Stimulated activated naive CD8-positive, alpha-beta T cell treated with anti-CD3 and anti-CD28 coated beads, Interleukin-15, Interleukin-2, amounts not matched to agents 100 U/mL and 50 U/mL, for 24 hours (primary cell): ENCODE results near the gene OR5D16.
"Not testable (repeated sequence)": the region's sequence is repeated elsewhere in the genome, so short reads cannot be mapped to it uniquely, and the experiment has no call there.

Experiments
- ATAC-seq: fragments of 150-1000 bp; cut with Tn5 transposase; one replicate; pipeline ENCODE4 v1.10.0; 2021
- DNase-seq: peaks from one replicate; pipeline ENCODE4 v3.0.0; 2021

The OR5D16 gene

DNA sequence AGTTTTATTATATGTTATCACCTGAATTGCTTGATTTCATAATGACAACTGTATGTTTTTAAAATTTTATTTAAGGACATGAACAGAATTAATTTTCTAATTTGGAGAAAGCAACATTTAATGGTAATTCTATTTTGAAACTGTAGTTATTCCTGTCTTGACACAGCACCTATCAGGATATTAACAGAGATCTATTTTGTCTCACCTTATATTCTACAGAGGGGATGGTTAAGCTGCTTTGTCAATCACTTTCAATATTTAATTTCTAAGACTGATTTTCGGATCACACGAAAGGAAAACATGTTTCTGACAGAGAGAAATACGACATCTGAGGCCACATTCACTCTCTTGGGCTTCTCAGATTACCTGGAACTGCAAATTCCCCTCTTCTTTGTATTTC lies at the start of gene OR5D16:
Gene OR5D16 (plus strand): TSS at position 301 of the 400 bp plus-strand sequence. CDS start 0 bp downstream, at position 301.
- no peak for ATAC-seq
- DNase-seq, result no peak

GRCh38 chr11:55791606-55792005 lies 46.9 kb upstream of the OR5D16 start:
- DNase-seq, result no peak
- ATAC-seq, result no peak

- DNase-seq (no peak), ATAC-seq (no peak)
These were observed 45.2 kb upstream of the OR5D16 start for GRCh38 chr11:55793321-55793720.

DNA sequence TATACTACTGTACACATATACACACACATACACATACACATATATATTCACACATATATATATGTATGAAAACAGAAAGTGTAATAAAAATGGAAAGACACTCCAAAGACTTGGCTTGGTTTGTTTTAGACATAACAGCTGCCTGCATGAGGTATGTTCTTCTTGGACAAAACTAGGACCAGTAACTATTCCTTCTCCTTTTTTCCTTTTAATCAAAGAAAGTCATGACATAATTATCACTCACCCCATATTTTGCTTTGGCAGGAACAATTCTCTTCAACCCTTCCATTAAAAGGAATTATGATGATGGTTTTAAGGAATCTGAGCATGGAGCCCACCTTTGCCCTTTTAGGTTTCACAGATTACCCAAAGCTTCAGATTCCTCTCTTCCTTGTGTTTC lies 43.3 kb upstream of the OR5D16 start, which contains the start of gene OR5D14:
Gene OR5D14 (plus strand): TSS at position 301 of the 400 bp plus-strand sequence. CDS start 0 bp downstream, at position 301.
- ATAC-seq, result no peak
- no peak for DNase-seq

DNA sequence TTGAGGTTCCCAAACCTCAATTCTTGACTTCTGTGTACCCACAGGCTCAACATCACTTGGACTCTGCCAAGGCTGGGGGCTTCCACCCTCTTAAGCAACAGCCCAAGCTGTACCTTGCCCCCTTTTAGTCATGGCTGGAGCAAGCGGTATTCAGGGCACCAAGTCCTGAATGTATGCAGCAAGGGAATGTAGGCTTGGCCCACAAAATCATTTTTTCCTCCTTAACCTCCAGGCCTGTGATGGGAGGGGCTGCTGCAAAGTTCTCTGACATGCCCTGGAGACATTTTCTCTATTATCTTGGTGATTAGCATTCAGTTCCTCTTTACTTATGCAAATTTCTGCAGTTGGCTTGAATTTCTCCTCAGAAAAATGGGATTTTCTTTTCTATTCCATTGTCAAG lies 32.3 kb upstream of the OR5D16 start:
- no peak for ATAC-seq
- no peak for DNase-seq

DNA sequence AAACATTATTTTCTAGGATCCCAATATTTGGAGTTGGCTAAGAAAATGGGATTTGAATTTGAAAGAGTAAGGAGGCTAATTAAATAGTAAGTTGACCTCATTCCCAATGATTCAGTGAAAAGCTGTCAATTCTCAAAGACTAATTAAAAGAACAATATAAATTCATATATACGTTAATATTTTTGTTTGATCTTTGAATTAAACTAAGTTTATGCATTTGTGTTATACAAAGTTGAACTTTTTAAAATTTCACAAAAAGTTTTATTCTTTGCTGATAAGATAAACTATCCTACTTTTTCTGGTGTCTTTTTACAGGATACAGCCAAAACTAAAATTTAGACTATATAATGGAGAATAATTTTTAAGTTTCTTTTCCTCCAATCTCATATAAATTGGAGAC lies 27.5 kb upstream of the OR5D16 start, which contains the start of gene OR5L1:
Gene OR5L1 (plus strand): TSS at position 301 of the 400 bp plus-strand sequence. CDS start 100 bp downstream, outside the sequence.
- ATAC-seq, result no peak
- no peak for DNase-seq

- ATAC-seq (no peak), DNase-seq (no peak)
These were observed 19.2 kb upstream of the OR5D16 start, which contains the start of gene OR5D18 for GRCh38 chr11:55819330-55819729. Gene OR5D18 (plus strand): TSS chr11:55819630. CDS start chr11:55819630, 0 bp downstream.

GRCh38 chr11:55826919-55827318 lies 11.6 kb upstream of the OR5D16 start, which contains the start of gene OR5L2:
Gene OR5L2 (plus strand): TSS chr11:55827219. CDS start chr11:55827219, 0 bp downstream.
- DNase-seq, result no peak
- no peak for ATAC-seq

DNA sequence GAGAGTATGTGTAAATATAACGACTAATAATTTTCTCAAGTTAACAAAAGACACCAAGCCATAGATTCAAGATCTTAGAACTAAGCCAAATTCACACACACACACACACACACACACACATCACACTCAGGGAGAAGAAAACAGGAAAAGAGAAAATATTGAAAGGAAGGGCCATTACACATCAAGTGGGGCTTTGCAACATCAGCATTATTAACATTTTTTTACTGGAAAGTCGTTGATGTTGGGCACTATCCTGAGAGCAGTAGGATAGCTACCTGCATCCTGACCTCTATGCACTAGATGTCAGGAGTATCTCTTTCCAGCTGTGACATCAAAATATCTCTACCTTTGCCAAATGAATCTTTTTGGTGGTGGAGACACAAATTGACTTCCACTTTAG lies 8.9 kb downstream of the OR5D16 start:
- no peak for ATAC-seq
- DNase-seq, result no peak

DNA sequence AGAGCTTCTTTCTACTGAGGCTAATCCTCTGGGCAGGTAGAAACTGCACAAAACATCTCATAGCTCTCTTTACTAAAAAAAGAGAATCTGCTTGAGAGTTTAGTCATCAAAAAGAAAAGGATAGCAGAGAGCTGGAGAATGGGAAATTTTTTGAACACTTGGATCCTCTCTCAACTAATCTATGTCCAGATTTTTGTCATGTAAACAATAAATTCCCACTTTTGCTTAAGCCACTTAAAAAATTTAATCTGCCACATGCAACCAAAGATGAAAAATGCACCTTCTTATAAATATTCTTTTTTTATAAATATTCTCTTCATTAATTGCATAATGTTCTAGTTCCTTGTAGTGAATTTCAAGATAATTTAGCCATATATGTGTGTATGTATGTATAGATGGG lies 10.5 kb downstream of the OR5D16 start:
- DNase-seq (no peak), ATAC-seq (no peak)

GRCh38 chr11:55852141-55852540 lies 13.6 kb downstream of the OR5D16 start:
- DNase-seq (no peak), ATAC-seq (no peak)

GRCh38 chr11:55854704-55855103 lies 16.2 kb downstream of the OR5D16 start:
- no peak for ATAC-seq
- no peak for DNase-seq

- not testable (repeated sequence) for ATAC-seq, DNase-seq
These were observed 28.8 kb downstream of the OR5D16 start for GRCh38 chr11:55867354-55867753.

GRCh38 chr11:55872731-55873130 lies 34.2 kb downstream of the OR5D16 start:
- not testable (repeated sequence) for ATAC-seq

DNA sequence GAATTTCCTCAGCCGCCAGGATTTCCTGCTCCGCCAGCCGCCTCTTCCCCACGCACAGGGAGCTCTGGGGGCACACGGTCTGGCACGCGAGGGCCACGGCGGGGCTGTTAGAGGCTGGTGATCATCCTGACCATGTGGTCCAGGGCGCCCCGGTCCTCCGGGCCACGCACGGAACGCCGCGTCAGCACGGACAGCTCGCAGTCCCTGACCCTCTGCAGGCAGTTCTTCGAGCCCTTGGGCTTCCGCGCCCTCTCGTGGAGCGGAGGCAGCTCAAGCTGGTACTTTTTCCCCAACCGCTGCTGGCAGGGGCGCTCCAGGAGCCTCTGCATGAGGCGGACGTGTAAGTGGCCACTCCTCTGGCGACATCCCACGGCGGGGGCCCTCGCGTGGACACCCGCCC lies 34.6 kb downstream of the OR5D16 start:
- ATAC-seq, DNase-seq: not testable (repeated sequence)

More at GRCh38 chr11:55872731-55873130, 34.2 kb downstream of the OR5D16 start:
- DNase-seq, result not testable (repeated sequence)

DNA sequence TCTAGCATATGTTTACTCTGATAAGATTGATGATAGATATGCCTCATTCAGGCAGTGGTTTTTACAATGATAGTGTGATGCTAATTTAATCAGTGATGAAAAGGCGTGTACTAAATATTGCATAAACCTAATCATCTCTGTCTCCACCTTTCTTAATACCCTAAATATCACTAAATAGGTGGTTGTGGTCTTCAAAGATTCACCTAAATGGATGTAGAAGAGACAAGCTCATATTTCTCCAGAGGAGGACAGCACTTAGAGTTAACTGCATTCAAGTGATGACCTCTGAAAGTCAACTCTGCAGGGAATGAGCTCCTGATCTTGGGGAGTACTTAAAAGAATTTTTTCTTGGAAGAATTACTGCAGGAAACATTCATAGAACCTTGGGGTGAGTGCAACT lies 44.4 kb downstream of the OR5D16 start, which contains the start of gene TRIM51:
Gene TRIM51 (plus strand): TSS at position 301 of the 400 bp plus-strand sequence. CDS start 2,132 bp downstream, outside the sequence.
- ATAC-seq, result not testable (repeated sequence)

DNA sequence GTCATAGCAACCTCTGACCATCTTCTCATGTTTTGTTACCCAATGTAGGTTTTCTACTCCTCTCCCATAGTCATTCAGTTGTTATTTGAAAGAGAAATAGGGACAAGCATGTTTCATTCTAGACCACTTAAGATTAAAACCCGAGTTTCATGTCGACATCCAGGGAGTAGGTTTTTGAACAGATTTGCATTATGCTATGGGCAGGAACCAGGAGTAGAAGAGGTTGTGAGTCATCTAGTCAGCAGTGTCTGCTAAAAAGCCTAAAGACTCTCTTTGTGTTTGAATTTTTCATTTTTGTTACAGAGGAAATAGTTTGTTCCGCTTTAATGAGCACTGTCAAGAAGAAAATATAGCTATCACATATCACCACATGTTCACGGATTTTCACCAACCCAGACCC lies 46.4 kb downstream of the OR5D16 start:
- not testable (repeated sequence) for ATAC-seq, DNase-seq

More for the DNA sequence above, 44.4 kb downstream of the OR5D16 start, which contains the start of gene TRIM51:
- not testable (repeated sequence) for DNase-seq

DNA sequence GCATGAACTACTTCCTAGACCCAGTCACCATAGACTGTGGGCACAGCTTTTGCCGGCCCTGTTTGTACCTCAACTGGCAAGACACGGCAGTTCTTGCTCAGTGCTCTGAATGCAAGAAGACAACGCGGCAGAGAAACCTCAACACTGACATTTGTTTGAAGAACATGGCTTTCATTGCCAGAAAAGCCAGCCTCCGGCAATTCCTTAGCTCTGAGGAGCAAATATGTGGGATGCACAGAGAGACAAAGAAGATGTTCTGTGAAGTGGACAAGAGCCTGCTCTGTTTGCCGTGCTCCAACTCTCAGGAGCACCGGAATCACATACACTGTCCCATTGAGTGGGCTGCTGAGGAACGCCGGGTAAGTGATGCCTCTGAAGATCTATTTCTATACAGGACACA lies 46.9 kb downstream of the OR5D16 start:
- not testable (repeated sequence) for ATAC-seq, DNase-seq
